Aorta (tissue), 5 donors: ENCODE data around the gene NBEAL1. TPM values are rescaled to one million over a fixed set of nuclear protein-coding genes. Genes with fewer than 3 reads are reported as not detected.
"Not testable (repeated sequence)": the region's sequence is repeated elsewhere in the genome, so short reads cannot be mapped to it uniquely, and the experiment has no call there.

Experiments used
- ATAC-seq: fragments of 200-7000 bp; cut with Tn5 transposase; one replicate; pipeline ENCODE4 v1.9.1; 2022; ENCODE audit warnings: moderate library complexity; ENCODE audit not compliant: low FRiP score
- DNase-seq, 2 donors: peaks; one replicate each; pipeline ENCODE4 v3.0.0-alpha.2; 2020
- H3K27ac ChIP-seq, 2 donors: one replicate each; pipeline ENCODE4 v1.5.1; 2013; ENCODE audit warnings: low read length in 2 of 2, mild to moderate bottlenecking in 2 of 2, moderate library complexity in 2 of 2, control low read depth in 1 of 2, inconsistent platforms in 1 of 2, low read depth in 1 of 2
- H3K27me3 ChIP-seq, 2 donors: one replicate each; pipeline ENCODE4 v1.6.1; 2013; ENCODE audit warnings: control low read depth in 1 of 2, low read length in 1 of 2, mild to moderate bottlenecking in 1 of 2, moderate library complexity in 1 of 2; ENCODE audit not compliant: insufficient read depth in 2 of 2, control insufficient read depth in 1 of 2
- H3K36me3 ChIP-seq, 2 donors: one replicate each; pipeline ENCODE4 v1.6.1; 2013; ENCODE audit warnings: control low read depth in 1 of 2, low read length in 1 of 2, mild to moderate bottlenecking in 1 of 2; ENCODE audit not compliant: insufficient read depth in 2 of 2, control insufficient read depth in 1 of 2
- H3K4me1 ChIP-seq, 2 donors: one replicate each; pipeline ENCODE4 v1.6.1; 2013; ENCODE audit warnings: low read length in 2 of 2, control low read depth in 1 of 2, mild to moderate bottlenecking in 1 of 2, moderate library complexity in 1 of 2; ENCODE audit not compliant: insufficient read depth in 2 of 2, control insufficient read depth in 1 of 2
- H3K4me3 ChIP-seq, 2 donors: one replicate each; pipeline ENCODE4 v1.5.1; 2013; ENCODE audit warnings: low read length in 2 of 2, control low read depth in 1 of 2, mild to moderate bottlenecking in 1 of 2
- H3K9me3 ChIP-seq: one replicate; pipeline ENCODE4 v1.6.1; 2013; ENCODE audit warnings: mild to moderate bottlenecking, low read length; ENCODE audit not compliant: control insufficient read depth
- WGBS, 2 donors: extraction: QIAGEN DNeasy Blood & Tissue Kit; methylation state at CpG; one replicate each; pipeline ENCODE4 v1.1.7; 2013; 5-methylcytosine and 5-hydroxymethylcytosine counted together
- intact Hi-C, 2 donors: fragments of 100-400 bp; cut with DNase I; formaldehyde crosslinking; loops; one replicate each; pipeline versions ENCODE4 v1.14.2 to v1.15.0; 2022
- polyA plus RNA-seq, 2 donors: library from polyadenylated mRNA; stranded (reverse); fragments of 200-250 nt; gene quantifications; one replicate each; pipeline ENCODE4 v1.2.3, GENCODE V29; 2013
- total RNA-seq, 2 donors: library from RNA; stranded (reverse); fragmentation: NEBNext Ultra II Directional; extraction: Animal tissue kit (Norgen Biotek cat#: 25700); gene quantifications; one replicate each; pipeline ENCODE4 v1.2.1, GENCODE V29; 2021
- donor health status: healthy with polysubstance abuse.
- donor health status: Bipolar disorder and iron deficiency.
- donor health status: DM: no; HTN: no; CAD: no.
- donor health status: DM: no; HTN: no; CAD: no.
- donor health status: DM: yes; HTN: yes; CAD: no.

The NBEAL1 gene
- total and polyA plus RNA-seq, 4 donors = 15.0 to 178 (median 41.9) TPM

GRCh38 chr2:203077451-203077850 is 62.8 kb downstream of the NBEAL1 start:
- DNase-seq (no peak), ATAC-seq (no peak)
- Histone ChIP-seq H3K27ac (no peak overlapping the region), H3K36me3 (peaks cover 2% of the 10 kb centered on the region in 2 donors), H3K27me3 (no peaks in the 10 kb centered on the region), H3K9me3 (no peaks in the 10 kb centered on the region), H3K4me1 (peaks cover 0 to 2% of the 10 kb centered on the region in 2 donors), H3K4me3 (no peak overlapping the region)
- 71% methylated on average over 3 of the region's 3 CpGs for WGBS, 2 donors
- intact Hi-C loops = no loop called here

- Histone ChIP-seq H3K9me3 (no peaks in the 10 kb centered on the region), H3K4me1 (peaks cover 2% of the 10 kb centered on the region in 2 donors), H3K4me3 (no peak overlapping the region), H3K36me3 (peaks cover 0 to under 1% of the 10 kb centered on the region in 2 donors), H3K27ac (no peak overlapping the region), H3K27me3 (no peaks in the 10 kb centered on the region)
- DNase-seq (no peak), ATAC-seq (no peak)
- whole genome bisulfite sequencing, 2 donors = 85 to 90% methylated on average over 2 of the region's 2 CpGs
- intact Hi-C loops = loop anchor here in 1 of 2 donors (10.0 kb wide), 1 partner anchor 166 kb away; the partner anchor contains the start of genes CARF and WDR12
These were observed 65.9 kb downstream of the NBEAL1 start for GRCh38 chr2:203080447-203081045.

GRCh38 chr2:203083328-203083727 is 68.7 kb downstream of the NBEAL1 start:
- H3K27ac ChIP-seq = no peak overlapping the region
- 84 to 88% methylated on average over 2 of the region's 2 CpGs for WGBS, 2 donors
- no peak for ATAC-seq
- peaks cover 0 to 2% of the 10 kb centered on the region in 2 donors for H3K4me1 ChIP-seq
- no peaks in the 10 kb centered on the region for H3K9me3 ChIP-seq
- no peaks in the 10 kb centered on the region for H3K27me3 ChIP-seq
- H3K36me3 ChIP-seq = no peaks in the 10 kb centered on the region
- DNase-seq = no peak
- no peak overlapping the region for H3K4me3 ChIP-seq
- intact Hi-C loops = loop anchor here in 1 of 2 donors (10.0 kb wide), 1 partner anchor 169 kb away; the partner anchor contains the start of genes CARF and WDR12

GRCh38 chr2:203086381-203086780 is 71.7 kb downstream of the NBEAL1 start:
- DNase-seq, H3K9me3 ChIP-seq: not testable (repeated sequence)
- 92 to 100% methylated on average over 1 of the region's 1 CpG for whole genome bisulfite sequencing, 2 donors

GRCh38 chr2:203090721-203091120 is 76.0 kb downstream of the NBEAL1 start:
- ATAC-seq, intact Hi-C loops: not testable (repeated sequence)
- 96 to 98% methylated on average over 4 of the region's 4 CpGs for WGBS, 2 donors

More at GRCh38 chr2:203086381-203086780, 71.7 kb downstream of the NBEAL1 start:
- not testable (repeated sequence) for H3K4me1 ChIP-seq, H3K27me3 ChIP-seq, H3K27ac ChIP-seq, H3K4me3 ChIP-seq, H3K36me3 ChIP-seq, ATAC-seq
- intact Hi-C loops = loop anchor here in 1 of 2 donors (10.0 kb wide), 1 partner anchor 172 kb away; the partner anchor contains the start of genes CARF and WDR12

GRCh38 chr2:203097735-203098134 is 83.1 kb downstream of the NBEAL1 start:
- H3K27ac ChIP-seq = no peak overlapping the region
- DNase-seq (no peak), ATAC-seq (no peak)
- H3K4me1 ChIP-seq = no peaks in the 10 kb centered on the region
- intact Hi-C loops = no loop called here
- no peaks in the 10 kb centered on the region for H3K9me3 ChIP-seq
- peaks cover 0 to 2% of the 10 kb centered on the region in 2 donors for H3K36me3 ChIP-seq
- WGBS, 2 donors = 18 to 33% methylated on average over 1 of the region's 1 CpG
- H3K4me3 ChIP-seq = no peak overlapping the region
- H3K27me3 ChIP-seq = no peaks in the 10 kb centered on the region

More at GRCh38 chr2:203090721-203091120, 76.0 kb downstream of the NBEAL1 start:
- H3K4me1 ChIP-seq, H3K4me3 ChIP-seq, H3K36me3 ChIP-seq, DNase-seq, H3K27me3 ChIP-seq, H3K27ac ChIP-seq, H3K9me3 ChIP-seq: not testable (repeated sequence)

GRCh38 chr2:203102357-203102756 is 87.7 kb downstream of the NBEAL1 start:
- H3K36me3 ChIP-seq, DNase-seq, ATAC-seq, H3K9me3 ChIP-seq, H3K4me1 ChIP-seq, H3K27me3 ChIP-seq, H3K27ac ChIP-seq, H3K4me3 ChIP-seq, intact Hi-C loops: not testable (repeated sequence)
- WGBS, 2 donors = 78 to 82% methylated on average over 1 of the region's 1 CpG

GRCh38 chr2:203104273-203104672 is 89.6 kb downstream of the NBEAL1 start:
- ATAC-seq (no peak), DNase-seq (no peak)
- H3K9me3 ChIP-seq = no peaks in the 10 kb centered on the region
- no peak overlapping the region for H3K27ac ChIP-seq
- H3K4me1 ChIP-seq = no peaks in the 10 kb centered on the region
- no peaks in the 10 kb centered on the region for H3K27me3 ChIP-seq
- no peak overlapping the region for H3K4me3 ChIP-seq
- peaks cover 6 to 8% of the 10 kb centered on the region in 2 donors for H3K36me3 ChIP-seq
- intact Hi-C loops = no loop called here

- no peak overlapping the region for H3K27ac ChIP-seq
- ATAC-seq = no peak
- H3K27me3 ChIP-seq = no peaks in the 10 kb centered on the region
- no peaks in the 10 kb centered on the region for H3K9me3 ChIP-seq
- no peaks in the 10 kb centered on the region for H3K4me1 ChIP-seq
- DNase-seq = no peak
- intact Hi-C loops = no loop called here
- H3K4me3 ChIP-seq = no peak overlapping the region
- H3K36me3 ChIP-seq = peaks cover 9 to 14% of the 10 kb centered on the region in 2 donors
These were observed 91.3 kb downstream of the NBEAL1 start for GRCh38 chr2:203105996-203106395.
